OCI-LY1 (cell line): ENCODE data around the gene FUT8.

Experiments
- EZH2 ChIP-seq: fragments of 200-600 bp; sonication (generic), shearing (Covaris generic); IDR thresholded peaks from 2 replicates; pipeline ENCODE4 v1.8.0; 2017; ENCODE audit warnings: borderline replicate concordance, mixed run types, mild to moderate bottlenecking, antibody characterized with exemption, low read length, moderate library complexity, mixed read lengths
- TF ChIP-seq, protein P1 (sequence below): fragments of 200-600 bp; sonication (generic), shearing (Covaris generic); IDR thresholded peaks from 2 replicates; pipeline ENCODE4 v1.5.1; 2017; ENCODE audit warnings: mild to moderate bottlenecking, antibody characterized with exemption, low read length, moderate library complexity, mixed read lengths

DNA sequence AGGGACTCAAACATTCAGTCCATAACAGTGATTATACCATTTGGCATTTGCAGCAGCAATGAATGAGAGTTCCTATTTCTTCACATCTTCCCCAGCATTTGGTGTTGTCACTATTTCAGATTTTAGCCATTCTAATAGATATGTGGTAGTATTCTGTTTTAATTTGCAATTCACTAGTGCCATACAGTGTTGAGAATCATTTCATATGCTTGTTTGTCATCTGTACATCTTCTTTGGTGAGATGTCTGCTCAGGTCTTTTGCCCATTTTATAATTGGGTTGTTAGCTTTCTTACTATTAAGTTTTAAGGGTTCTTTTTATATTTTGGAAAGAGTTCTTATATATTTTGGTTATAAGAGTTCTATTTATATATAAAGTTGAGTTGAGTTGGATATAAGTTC lies 276.5 kb downstream of the FUT8 start:
- TF ChIP-seq, protein P1, sequence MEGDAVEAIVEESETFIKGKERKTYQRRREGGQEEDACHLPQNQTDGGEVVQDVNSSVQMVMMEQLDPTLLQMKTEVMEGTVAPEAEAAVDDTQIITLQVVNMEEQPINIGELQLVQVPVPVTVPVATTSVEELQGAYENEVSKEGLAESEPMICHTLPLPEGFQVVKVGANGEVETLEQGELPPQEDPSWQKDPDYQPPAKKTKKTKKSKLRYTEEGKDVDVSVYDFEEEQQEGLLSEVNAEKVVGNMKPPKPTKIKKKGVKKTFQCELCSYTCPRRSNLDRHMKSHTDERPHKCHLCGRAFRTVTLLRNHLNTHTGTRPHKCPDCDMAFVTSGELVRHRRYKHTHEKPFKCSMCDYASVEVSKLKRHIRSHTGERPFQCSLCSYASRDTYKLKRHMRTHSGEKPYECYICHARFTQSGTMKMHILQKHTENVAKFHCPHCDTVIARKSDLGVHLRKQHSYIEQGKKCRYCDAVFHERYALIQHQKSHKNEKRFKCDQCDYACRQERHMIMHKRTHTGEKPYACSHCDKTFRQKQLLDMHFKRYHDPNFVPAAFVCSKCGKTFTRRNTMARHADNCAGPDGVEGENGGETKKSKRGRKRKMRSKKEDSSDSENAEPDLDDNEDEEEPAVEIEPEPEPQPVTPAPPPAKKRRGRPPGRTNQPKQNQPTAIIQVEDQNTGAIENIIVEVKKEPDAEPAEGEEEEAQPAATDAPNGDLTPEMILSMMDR, result no peak
- TF ChIP-seq EZH2, result no peak
